HCT116 (cell line): ENCODE results near the gene CELA2A. TPM values are rescaled to one million over a fixed set of nuclear protein-coding genes. Genes with fewer than 3 reads are reported as not detected.
"Not testable (repeated sequence)": the region's sequence is repeated elsewhere in the genome, so short reads cannot be mapped to it uniquely, and the experiment has no call there.

Experiments used
- ATAC-seq: fragments of 200-7000 bp; cut with Tn5 transposase; 2 replicates; pipeline ENCODE4 v1.9.1; 2020; ENCODE audit warnings: mild to moderate bottlenecking, moderate library complexity
- BruUV-seq: library from RNA; stranded (reverse); fragments of 400-500 nt; replicated peaks from 2 replicates; lab custom pipeline; 2021; lab: Mats Ljungman, UMichigan
- CTCF ChIA-PET: fragments of 300-600 bp; sonication (Branson Sonifier 250); formaldehyde crosslinking; loops from one replicate; lab custom pipeline; 2021; ENCODE audit warnings: antibody characterized with exemption; lab: Charles Lee
- POLR2A ChIA-PET: fragments of 300-600, 350-600 bp; sonication (Branson Sonifier 250); formaldehyde crosslinking; loops from one replicate; lab custom pipeline; 2021; ENCODE audit warnings: antibody characterized with exemption; lab: Charles Lee
- RAD21 ChIA-PET, 2 experiments: fragments of 300-600 bp; sonication (Branson Sonifier 250); formaldehyde crosslinking; loops; one replicate each; lab custom pipeline; 2023; ENCODE audit warnings: low total read pairs in 2 of 2; ENCODE audit not compliant: uncharacterized antibody in 2 of 2, unreplicated experiment in 2 of 2, low non-redundant PET in 1 of 2; lab: Charles Lee
- DNase-seq: peaks from one replicate; pipeline ENCODE4 v3.0.0-alpha.2; 2010; ENCODE audit warnings: low read depth, low spot score
- H2AFZ ChIP-seq: fragments of 200-600 bp; shearing (Covaris generic), sonication (generic); 2 replicates; pipeline ENCODE4 v1.6.1; 2017; ENCODE audit warnings: low read depth, mixed run types, mixed read lengths, antibody characterized with exemption, low read length; ENCODE audit not compliant: poor library complexity, severe bottlenecking
- H3K27ac ChIP-seq: 2 replicates; pipeline ENCODE4 v1.5.1; 2012; ENCODE audit warnings: low read depth, low read length
- H3K27me3 ChIP-seq: fragments of 200-600 bp; sonication (generic); 2 replicates; pipeline ENCODE4 v1.6.1; 2016; ENCODE audit warnings: mixed run types, low read length, mixed read lengths; ENCODE audit not compliant: insufficient read depth
- H3K36me3 ChIP-seq, 2 experiments: fragments of 200-500 bp in 1 of 2; fragments of 200-600 bp in 1 of 2; sonication (Bioruptor generic) in 1 of 2; sonication (generic) in 1 of 2; 2 replicates each; pipeline versions ENCODE4 v1.5.1 to v1.6.1; 2014 to 2016; ENCODE audit warnings: low read length in 2 of 2, inconsistent platforms in 1 of 2, mixed read lengths in 1 of 2, mixed run types in 1 of 2; ENCODE audit not compliant: insufficient read depth in 2 of 2, control insufficient read depth in 1 of 2
- H3K4me1 ChIP-seq, 2 experiments: fragments of 200-600 bp in 1 of 2; sonication (generic) in 1 of 2; 2 replicates each; pipeline versions ENCODE4 v1.5.1 to v1.6.1; 2012 to 2017; ENCODE audit warnings: low read length in 2 of 2, inconsistent platforms in 1 of 2, mild to moderate bottlenecking in 1 of 2, mixed read lengths in 1 of 2, mixed run types in 1 of 2, moderate library complexity in 1 of 2; ENCODE audit not compliant: insufficient read depth in 2 of 2, control insufficient read depth in 1 of 2
- H3K4me2 ChIP-seq: fragments of 200-600 bp; sonication (generic); 2 replicates; pipeline ENCODE4 v1.6.1; 2017; ENCODE audit warnings: mixed run types, low read length, mixed read lengths
- H3K4me3 ChIP-seq, 2 experiments: fragments of 200-600 bp in 1 of 2; sonication (generic) in 1 of 2; replicated peaks in 1 of 2; 2 replicates each; pipeline ENCODE4 v1.5.1; 2011 to 2016; ENCODE audit warnings: low read length in 2 of 2, control low read depth in 1 of 2, low read depth in 1 of 2, mild to moderate bottlenecking in 1 of 2, mixed read lengths in 1 of 2, mixed run types in 1 of 2
- H3K79me2 ChIP-seq: fragments of 200-600 bp; sonication (generic); 2 replicates; pipeline ENCODE4 v1.6.1; 2017; ENCODE audit warnings: mild to moderate bottlenecking, mixed run types, low read length, moderate library complexity, mixed read lengths; ENCODE audit not compliant: insufficient read depth
- H3K9ac ChIP-seq: fragments of 200-600 bp; sonication (generic); 2 replicates; pipeline ENCODE4 v1.6.1; 2016; ENCODE audit warnings: low read length, mixed read lengths
- H3K9me2 ChIP-seq: fragments of 200-600 bp; sonication (generic), shearing (Covaris generic); 2 replicates; pipeline ENCODE4 v1.6.1; 2017; ENCODE audit warnings: mixed run types, mild to moderate bottlenecking, moderate library complexity; ENCODE audit not compliant: insufficient read depth
- H3K9me3 ChIP-seq, 2 experiments: fragments of 200-500 bp in 1 of 2; fragments of 200-600 bp in 1 of 2; sonication (Bioruptor generic) in 1 of 2; sonication (generic) in 1 of 2; 2 replicates each; pipeline ENCODE4 v1.6.1; 2014 to 2017; ENCODE audit warnings: low read length in 2 of 2, mixed read lengths in 2 of 2, inconsistent platforms in 1 of 2, low read depth in 1 of 2, mild to moderate bottlenecking in 1 of 2, mixed run types in 1 of 2, moderate library complexity in 1 of 2; ENCODE audit not compliant: control insufficient read depth in 1 of 2, insufficient read depth in 1 of 2
- H4K20me1 ChIP-seq: fragments of 200-600 bp; sonication (generic), shearing (Covaris generic); 2 replicates; pipeline ENCODE4 v1.6.1; 2017; ENCODE audit warnings: mixed run types, mild to moderate bottlenecking, moderate library complexity; ENCODE audit not compliant: insufficient read depth
- CTCF ChIP-seq, 3 experiments: fragments of 200-600 bp in 1 of 3; sonication (generic) in 1 of 3; IDR thresholded peaks in 2 of 3; conservative IDR thresholded peaks in 1 of 3; 2 replicates each; pipeline ENCODE4 v1.5.1; 2012 to 2017; ENCODE audit warnings: low read depth in 2 of 3, low read length in 2 of 3, antibody characterized with exemption in 1 of 3, borderline replicate concordance in 1 of 3, control low read depth in 1 of 3, mild to moderate bottlenecking in 1 of 3, mixed read lengths in 1 of 3, mixed run types in 1 of 3, moderate library complexity in 1 of 3; ENCODE audit not compliant: insufficient read depth in 1 of 3
- JUND ChIP-seq: IDR thresholded peaks from 2 replicates; pipeline ENCODE4 v1.6.1; 2012
- POLR2AphosphoS5 ChIP-seq: IDR thresholded peaks from 2 replicates; pipeline ENCODE4 v1.6.1; 2011; ENCODE audit warnings: mild to moderate bottlenecking, low read depth, low read length, moderate library complexity
- RAD21 ChIP-seq: IDR thresholded peaks from 2 replicates; pipeline ENCODE4 v1.6.1; 2012; ENCODE audit warnings: low read depth, mild to moderate bottlenecking
- ZNF274 ChIP-seq: fragments of 200-500 bp; sonication (Bioruptor generic); IDR thresholded peaks from 2 replicates; pipeline ENCODE4 v1.6.1; 2014; ENCODE audit warnings: mild to moderate bottlenecking, low read depth, low read length, inconsistent platforms
- intact Hi-C: fragments of 100-400 bp; cut with micrococcal nuclease; formaldehyde crosslinking; loops from 2 replicates; pipeline ENCODE4 v1.10.0; 2022
- total RNA-seq: library from RNA; stranded (reverse); gene quantifications from one replicate; pipeline ENCODE4 v1.2.1, GENCODE V29; 2021; ENCODE audit not compliant: unreplicated experiment

CELA2A gene
- total RNA-seq, 1 experiment from 2014 or later, result 1.6 TPM

- Histone ChIP-seq H3K36me3 (peaks cover 0 to 5% of the 10 kb centered on the region in 2 experiments; a peak in 1 of 4 replicates), H3K27me3 (no peaks in the 10 kb centered on the region), H3K9me3 (no peaks in the 10 kb centered on the region), H3K4me1 (peaks cover 7 to 64% of the 10 kb centered on the region in 2 experiments; a peak in 3 of 4 replicates), H3K79me2 (peaks cover 27% of the 10 kb centered on the region), H3K4me3 (no peak overlapping the region), H3K9ac (no peak overlapping the region), H2AFZ (no peak overlapping the region), H3K9me2 (no peaks in the 10 kb centered on the region), H4K20me1 (peaks cover 5% of the 10 kb centered on the region; the same call in 1 of the 2 replicates), H3K27ac (no peak overlapping the region; the same call in 1 of the 2 replicates), H3K4me2 (peak overlapping the region; percentile 53; the same call in 1 of the 2 replicates)
- intact Hi-C loops, result no loop called here
- CTCF ChIA-PET, result interaction anchor here (1.2 to 1.3 kb wide), 2 partner anchors 103 to 104 kb away, joined by 3 to 4 read pairs; no protein-coding TSS in a partner anchor
- no peak for ATAC-seq
- no peak for DNase-seq
- no TSS peak for BruUV-seq
- RAD21 ChIA-PET, result no interaction called here
- no peak for TF ChIP-seq ZNF274
- no peak for TF ChIP-seq JUND
- TF ChIP-seq RAD21, result no peak
- TF ChIP-seq CTCF (IDR thresholded peaks at IDR 0.05 in 2 of 3, conservative IDR thresholded peaks at IDR 0.05 in 1 of 3; ENCODE audit: borderline replicate concordance in 1 of 3, insufficient read depth in 1 of 3, low read depth in 2 of 3, low read length in 2 of 3), result no peak
- no peak for TF ChIP-seq POLR2AphosphoS5
- POLR2A ChIA-PET, result no interaction called here
These were observed 29.3 kb upstream of the CELA2A start for GRCh38 chr1:15427280-15427666.

DNA sequence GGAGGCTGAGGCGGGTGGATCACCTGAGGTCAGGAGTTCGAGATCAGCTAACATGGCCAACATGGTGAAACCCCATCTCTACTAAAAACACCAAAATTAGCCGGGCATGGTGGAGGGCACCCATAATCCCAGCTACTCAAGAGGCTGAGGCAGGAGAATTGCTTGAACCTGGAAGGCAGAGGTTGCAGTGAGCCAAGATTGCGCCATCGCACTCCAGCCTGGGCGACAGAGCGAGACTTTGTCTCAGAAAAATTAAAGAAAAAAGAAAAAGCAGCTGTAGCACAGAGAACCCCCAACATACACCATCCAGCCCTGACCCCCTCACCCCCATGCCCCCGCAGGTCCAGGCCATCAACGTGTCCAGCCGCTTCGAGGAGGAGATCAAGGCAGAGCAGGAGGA lies 28.3 kb upstream of the CELA2A start:
- H3K4me2 ChIP-seq, H3K36me3 ChIP-seq, H3K9me3 ChIP-seq, POLR2A ChIA-PET, H3K4me3 ChIP-seq, H3K9ac ChIP-seq, H4K20me1 ChIP-seq, H3K9me2 ChIP-seq, H2AFZ ChIP-seq, H3K27me3 ChIP-seq, DNase-seq, ATAC-seq, RAD21 ChIA-PET, BruUV-seq, H3K27ac ChIP-seq, intact Hi-C loops: not testable (repeated sequence)
- CTCF ChIA-PET, result interaction anchor here (1.3 kb wide), 1 partner anchor 104 kb away, joined by 3 read pairs; no protein-coding TSS in a partner anchor
- peaks cover 18% of the 10 kb centered on the region for H3K79me2 ChIP-seq
- peaks cover 7 to 72% of the 10 kb centered on the region in 2 experiments; a peak in 3 of 4 replicates for H3K4me1 ChIP-seq
